NCI-H526 (cell line): Measurements from ENCODE around the gene MCRIP1.
A peak's percentile ranks its signal among the peaks of the same experiment; 100 is the strongest.

Source experiments
- DNase-seq, 2 experiments: peaks; one replicate each; lab custom pipeline; 2025; lab: John Stamatoyannopoulos, UW

The MCRIP1 gene

GRCh38 chr17:81833160-81833920 lies at the start of gene MCRIP1:
Gene MCRIP1 (minus strand): TSS chr17:81833291. CDS start chr17:81824506, 8,785 bp downstream.
- DNase-seq, result peak; percentile 67 to 98

- no peak for DNase-seq
Observed at GRCh38 chr17:81879121-81879520, 46.0 kb upstream of the MCRIP1 start.

- DNase-seq, result no peak
Observed at GRCh38 chr17:81878294-81878693, 45.2 kb upstream of the MCRIP1 start.

- DNase-seq, result no peak
Observed at GRCh38 chr17:81877569-81877968, 44.5 kb upstream of the MCRIP1 start.

GRCh38 chr17:81871387-81872230 lies 38.5 kb upstream of the MCRIP1 start:
- peak in 1 of 2 experiments; percentile 95 for DNase-seq

- DNase-seq, result peak in 1 of 2 experiments; percentile 65
Observed at GRCh38 chr17:81870981-81871386, 37.9 kb upstream of the MCRIP1 start, which contains the start of gene ARHGDIA. Gene ARHGDIA (minus strand): TSS chr17:81871337. CDS start chr17:81869930, 1,407 bp downstream.

GRCh38 chr17:81870131-81870980 lies 37.3 kb upstream of the MCRIP1 start:
- DNase-seq, result peak in 1 of 2 experiments; percentile 60

- DNase-seq, result peak; percentile 29 to 68
Observed at GRCh38 chr17:81869221-81870130, 36.4 kb upstream of the MCRIP1 start.

- DNase-seq, result peak in 1 of 2 experiments; percentile 41
Observed at GRCh38 chr17:81868674-81869220, 35.7 kb upstream of the MCRIP1 start.

GRCh38 chr17:81867991-81868673 lies 35.0 kb upstream of the MCRIP1 start:
- DNase-seq, result no peak

- DNase-seq, result peak in 1 of 2 experiments; percentile 54
Observed at GRCh38 chr17:81867170-81867990, 34.3 kb upstream of the MCRIP1 start.

GRCh38 chr17:81866440-81867169 lies 33.5 kb upstream of the MCRIP1 start:
- no peak for DNase-seq

- peak in 1 of 2 experiments; percentile 23 for DNase-seq
Observed at GRCh38 chr17:81865733-81866439, 32.8 kb upstream of the MCRIP1 start.

- no peak for DNase-seq
Observed at GRCh38 chr17:81865358-81865732, 32.3 kb upstream of the MCRIP1 start.

- no peak for DNase-seq
Observed at GRCh38 chr17:81863833-81864768, 31.0 kb upstream of the MCRIP1 start.

GRCh38 chr17:81863123-81863675 lies 30.1 kb upstream of the MCRIP1 start:
- DNase-seq, result no peak
